Measurements from ENCODE around the gene MTTP. TPM values are rescaled to one million over a fixed set of nuclear protein-coding genes. Genes with fewer than 3 reads are reported as not detected.
A peak's percentile ranks its signal among the peaks of the same experiment; 100 is the strongest.

MTTP gene
- total and polyA plus RNA-seq, 9 donors = 0.40 to 25.5 (median 1.1) TPM

DNA sequence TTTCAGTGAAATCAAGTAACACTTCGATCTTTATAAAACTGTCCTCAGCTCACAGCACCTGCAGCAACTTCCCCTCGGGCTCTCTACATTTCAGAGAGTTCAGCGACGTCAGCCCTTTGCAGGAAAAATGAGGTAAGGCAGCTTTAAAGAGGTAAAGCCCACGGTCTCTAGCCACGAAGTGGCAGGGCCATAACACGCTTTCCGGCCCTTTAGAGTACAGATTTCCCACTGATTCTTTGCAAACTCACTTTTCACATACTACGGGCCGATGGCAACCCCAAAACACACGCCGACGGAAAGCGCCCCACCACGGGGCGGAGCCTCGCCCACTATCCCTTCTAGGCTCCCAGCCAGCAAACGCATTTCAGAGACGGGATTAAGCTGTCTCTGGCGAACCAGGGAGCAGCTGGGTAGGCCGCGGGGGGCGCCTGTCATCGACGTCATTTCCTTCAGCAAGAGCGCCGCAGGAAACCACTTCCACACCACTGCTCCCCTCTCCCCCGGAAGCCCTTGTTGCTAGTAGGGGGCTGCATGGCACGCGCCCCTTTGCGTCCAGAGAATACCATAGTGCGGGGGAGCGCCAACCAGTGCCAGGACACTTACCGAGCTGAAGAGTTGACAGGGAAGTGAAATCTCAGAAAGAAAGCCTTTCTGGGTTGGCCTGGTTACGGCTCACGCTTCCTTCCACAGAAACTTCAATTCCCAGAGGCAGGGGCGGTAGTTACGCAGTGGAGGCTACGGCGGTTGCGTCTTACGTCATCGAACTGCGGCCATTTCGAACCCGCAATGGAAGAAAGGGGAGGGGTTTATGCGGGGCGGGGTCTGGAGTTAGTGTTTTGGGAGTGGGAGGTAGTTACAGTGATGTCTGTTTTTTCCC is 11.1 kb upstream of the MTTP start, which contains the start of gene TRMT10A:
Gene TRMT10A (minus strand): TSS at position 730 of the 877 bp plus-strand sequence. CDS start 4,701 bp downstream, outside the sequence.
- no peaks in the 10 kb centered on the region for H3K9me3 ChIP-seq (replicated peaks; ENCODE audit: control insufficient read depth, low read depth, low read length)
- under 1% methylated on average over 31 of the region's 48 CpGs for WGBS (ENCODE audit: insufficient coverage)

DNA sequence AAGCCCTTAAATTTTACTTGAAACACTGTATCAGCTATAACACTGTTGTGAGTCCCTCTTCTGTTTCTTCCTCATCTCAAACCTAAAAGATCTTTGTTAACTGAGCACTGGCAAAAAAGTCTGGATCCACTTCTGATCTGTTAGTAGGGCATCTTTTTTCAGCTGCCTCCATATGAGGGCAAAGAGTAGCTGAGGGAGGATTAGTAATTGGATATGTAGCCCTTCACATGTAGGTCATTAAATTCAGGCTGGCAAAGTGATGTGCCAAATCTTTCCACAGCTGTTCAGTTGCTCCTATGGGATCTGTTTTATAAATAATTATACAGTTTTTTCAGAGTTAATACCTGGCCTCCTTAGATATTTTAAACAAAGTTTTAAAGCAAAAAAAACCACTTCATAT is 9.7 kb upstream of the MTTP start:
- Histone ChIP-seq H3K4me1 (ENCODE audit: control insufficient read depth, insufficient read depth, low read length) (peaks cover 7% of the 10 kb centered on the region), H3K4me3 (ENCODE audit: low read length) (no peak overlapping the region), H3K9me3 (replicated peaks; ENCODE audit: control insufficient read depth, low read depth, low read length) (no peaks in the 10 kb centered on the region), H3K27me3 (ENCODE audit: control insufficient read depth, insufficient read depth, low read length) (no peaks in the 10 kb centered on the region), H3K36me3 (ENCODE audit: control insufficient read depth, insufficient read depth, low read length) (no peaks in the 10 kb centered on the region), H3K27ac (ENCODE audit: low read length) (peak overlapping the region; percentile 96)
- DNase-seq = peak; percentile 85

More for the DNA sequence above, 11.1 kb upstream of the MTTP start, which contains the start of gene TRMT10A:
- no peaks in the 10 kb centered on the region for H3K27me3 ChIP-seq (ENCODE audit: control insufficient read depth, insufficient read depth, low read length)
- peaks cover 7% of the 10 kb centered on the region for H3K4me1 ChIP-seq (ENCODE audit: control insufficient read depth, insufficient read depth, low read length)
- no peaks in the 10 kb centered on the region for H3K36me3 ChIP-seq (ENCODE audit: control insufficient read depth, insufficient read depth, low read length)
- H3K4me3 ChIP-seq (ENCODE audit: low read length) = peak within 1 kb of the TSS; percentile 56
- peak within 1 kb of the TSS; percentile 96 for H3K27ac ChIP-seq (ENCODE audit: low read length)
- DNase-seq = peak; percentile 100

- WGBS (ENCODE audit: insufficient coverage) = no CpG with 5 or more reads among the region's 1 CpG
- H3K9me3 ChIP-seq (replicated peaks; ENCODE audit: control insufficient read depth, low read depth, low read length) = no peaks in the 10 kb centered on the region
- H3K4me1 ChIP-seq (ENCODE audit: control insufficient read depth, insufficient read depth, low read length) = no peaks in the 10 kb centered on the region
- no peaks in the 10 kb centered on the region for H3K27me3 ChIP-seq (ENCODE audit: control insufficient read depth, insufficient read depth, low read length)
- H3K27ac ChIP-seq (ENCODE audit: low read length) = no peak overlapping the region
- no peaks in the 10 kb centered on the region for H3K36me3 ChIP-seq (ENCODE audit: control insufficient read depth, insufficient read depth, low read length)
- DNase-seq = no peak
- no peak overlapping the region for H3K4me3 ChIP-seq (ENCODE audit: low read length)
Observed at GRCh38 chr4:99571883-99572282, 2.7 kb upstream of the MTTP start.

- no peaks in the 10 kb centered on the region for H3K27me3 ChIP-seq (ENCODE audit: control insufficient read depth, insufficient read depth, low read length)
- H3K9me3 ChIP-seq (replicated peaks; ENCODE audit: control insufficient read depth, low read depth, low read length) = no peaks in the 10 kb centered on the region
- H3K4me1 ChIP-seq (ENCODE audit: control insufficient read depth, insufficient read depth, low read length) = no peaks in the 10 kb centered on the region
- H3K4me3 ChIP-seq (ENCODE audit: low read length) = no peak overlapping the region
- H3K36me3 ChIP-seq (ENCODE audit: control insufficient read depth, insufficient read depth, low read length) = no peaks in the 10 kb centered on the region
- DNase-seq = no peak
- no peak overlapping the region for H3K27ac ChIP-seq (ENCODE audit: low read length)
- no CpG with 5 or more reads among the region's 6 CpGs for WGBS (ENCODE audit: insufficient coverage)
Observed at GRCh38 chr4:99572527-99573240, 1.9 kb upstream of the MTTP start.

DNA sequence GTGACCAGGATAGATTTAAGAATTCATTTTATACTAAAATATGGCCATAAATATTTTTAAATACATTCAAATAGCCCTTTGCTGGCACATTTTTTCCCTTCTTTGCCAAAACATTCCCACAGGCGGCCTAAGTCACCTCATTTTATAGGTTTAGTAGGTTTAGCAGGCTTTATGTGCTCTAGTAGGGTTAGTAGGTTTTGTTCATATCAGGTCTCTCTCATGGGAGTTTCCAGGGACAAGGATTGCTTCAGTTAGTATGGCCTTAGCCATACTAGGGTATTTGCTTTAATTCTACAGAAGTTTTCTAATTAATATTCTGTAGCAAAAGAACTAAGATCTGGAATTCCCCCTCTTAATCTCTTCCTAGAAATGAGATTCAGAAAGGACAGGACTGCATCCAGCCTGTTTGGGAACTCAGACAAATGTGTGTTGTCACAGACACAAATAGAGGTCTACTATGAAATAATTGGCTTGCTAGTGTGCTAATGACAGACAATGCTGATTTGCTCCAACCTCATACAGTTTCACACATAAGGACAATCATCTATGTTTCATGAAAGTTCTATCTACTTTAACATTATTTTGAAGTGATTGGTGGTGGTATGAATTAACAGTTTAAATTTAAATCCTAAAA is 772 bp upstream of the MTTP start:
- no peak for DNase-seq
- Histone ChIP-seq H3K4me1 (ENCODE audit: control insufficient read depth, insufficient read depth, low read length) (no peaks in the 10 kb centered on the region), H3K27me3 (ENCODE audit: control insufficient read depth, insufficient read depth, low read length) (no peaks in the 10 kb centered on the region), H3K36me3 (ENCODE audit: control insufficient read depth, insufficient read depth, low read length) (no peaks in the 10 kb centered on the region), H3K27ac (ENCODE audit: low read length) (no peak overlapping the region), H3K4me3 (ENCODE audit: low read length) (no peak overlapping the region), H3K9me3 (replicated peaks; ENCODE audit: control insufficient read depth, low read depth, low read length) (no peaks in the 10 kb centered on the region)
- no CpG with 5 or more reads among the region's 1 CpG for WGBS (ENCODE audit: insufficient coverage)

DNA sequence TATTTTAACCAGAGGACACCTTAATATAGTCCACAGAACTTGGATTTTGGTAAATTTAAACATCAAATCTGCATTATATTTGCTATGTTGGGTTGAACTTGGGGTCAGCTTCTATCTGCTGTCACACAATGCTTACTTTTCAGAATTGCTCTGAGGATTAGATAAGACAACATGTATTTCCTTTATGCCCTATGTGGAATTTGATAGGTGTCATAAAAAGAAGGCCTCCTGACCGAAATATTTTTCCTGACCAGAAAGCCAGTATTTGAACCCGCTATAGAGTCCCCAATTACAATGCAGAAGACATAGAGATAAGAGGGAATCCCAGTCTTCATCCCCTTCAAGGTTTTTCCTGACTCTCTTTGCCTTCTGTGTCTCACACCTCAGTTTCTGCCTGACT is 4.1 kb downstream of the MTTP start:
- 50% methylated on average over 1 of the region's 2 CpGs for WGBS (ENCODE audit: insufficient coverage)
- Histone ChIP-seq H3K4me1 (ENCODE audit: control insufficient read depth, insufficient read depth, low read length) (no peaks in the 10 kb centered on the region), H3K9me3 (replicated peaks; ENCODE audit: control insufficient read depth, low read depth, low read length) (no peaks in the 10 kb centered on the region), H3K36me3 (ENCODE audit: control insufficient read depth, insufficient read depth, low read length) (no peaks in the 10 kb centered on the region), H3K4me3 (ENCODE audit: low read length) (no peak overlapping the region), H3K27ac (ENCODE audit: low read length) (no peak overlapping the region), H3K27me3 (ENCODE audit: control insufficient read depth, insufficient read depth, low read length) (no peaks in the 10 kb centered on the region)
- no peak for DNase-seq

DNA sequence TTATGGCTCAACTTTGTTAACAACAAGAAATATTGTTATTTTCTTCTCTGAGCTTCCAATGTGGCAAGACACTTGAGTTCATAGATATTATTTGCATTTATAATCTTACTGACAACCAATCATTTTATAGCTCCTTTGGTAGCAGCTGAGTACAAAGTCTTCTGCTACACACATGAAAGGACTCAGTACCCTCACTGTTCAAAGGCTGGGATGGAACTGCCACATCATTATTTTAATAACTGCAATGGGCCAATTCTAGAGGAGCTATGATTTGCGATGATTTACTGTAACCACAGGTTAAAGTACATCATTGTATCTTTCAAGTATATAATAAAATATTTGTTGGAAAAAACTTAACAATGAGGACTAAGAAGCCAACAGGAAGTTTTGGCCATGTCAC is 10.9 kb downstream of the MTTP start:
- H3K36me3 ChIP-seq (ENCODE audit: control insufficient read depth, insufficient read depth, low read length) = no peaks in the 10 kb centered on the region
- WGBS (ENCODE audit: insufficient coverage) = no CpG with 5 or more reads among the region's 1 CpG

GRCh38 chr4:99586322-99586721 is 11.7 kb downstream of the MTTP start:
- Histone ChIP-seq H3K27me3 (ENCODE audit: control insufficient read depth, insufficient read depth, low read length) (no peaks in the 10 kb centered on the region), H3K4me3 (ENCODE audit: low read length) (no peak overlapping the region), H3K4me1 (ENCODE audit: control insufficient read depth, insufficient read depth, low read length) (no peaks in the 10 kb centered on the region), H3K27ac (ENCODE audit: low read length) (no peak overlapping the region), H3K36me3 (ENCODE audit: control insufficient read depth, insufficient read depth, low read length) (no peaks in the 10 kb centered on the region), H3K9me3 (replicated peaks; ENCODE audit: control insufficient read depth, low read depth, low read length) (no peaks in the 10 kb centered on the region)
- DNase-seq = no peak
- 0% methylated on average over 1 of the region's 2 CpGs for WGBS (ENCODE audit: insufficient coverage)

More for the DNA sequence above, 10.9 kb downstream of the MTTP start:
- no peaks in the 10 kb centered on the region for H3K4me1 ChIP-seq (ENCODE audit: control insufficient read depth, insufficient read depth, low read length)
- no peaks in the 10 kb centered on the region for H3K27me3 ChIP-seq (ENCODE audit: control insufficient read depth, insufficient read depth, low read length)
- no peak overlapping the region for H3K4me3 ChIP-seq (ENCODE audit: low read length)
- H3K27ac ChIP-seq (ENCODE audit: low read length) = no peak overlapping the region
- H3K9me3 ChIP-seq (replicated peaks; ENCODE audit: control insufficient read depth, low read depth, low read length) = no peaks in the 10 kb centered on the region
- DNase-seq = no peak

DNA sequence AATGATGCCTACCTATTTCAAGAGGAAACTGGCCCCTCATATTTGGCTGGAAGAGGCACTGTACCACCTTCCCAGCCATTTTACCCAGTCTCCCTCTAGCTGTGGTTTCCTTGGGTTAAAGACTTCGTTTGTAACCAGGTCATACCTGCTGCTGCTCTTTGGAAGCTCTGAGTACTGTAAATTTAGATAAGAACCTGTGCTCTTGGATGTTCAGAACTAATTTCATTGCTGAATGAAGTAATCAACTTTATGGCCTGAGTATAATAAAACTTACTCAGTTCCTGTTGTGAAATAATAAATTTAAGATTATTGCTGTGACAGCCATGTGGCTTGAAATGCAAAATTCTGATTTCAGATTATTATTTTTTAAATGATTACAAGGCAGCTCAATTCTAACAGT is 12.2 kb downstream of the MTTP start:
- Histone ChIP-seq H3K27ac (ENCODE audit: low read length) (no peak overlapping the region), H3K4me3 (ENCODE audit: low read length) (no peak overlapping the region), H3K9me3 (replicated peaks; ENCODE audit: control insufficient read depth, low read depth, low read length) (no peaks in the 10 kb centered on the region), H3K36me3 (ENCODE audit: control insufficient read depth, insufficient read depth, low read length) (no peaks in the 10 kb centered on the region), H3K4me1 (ENCODE audit: control insufficient read depth, insufficient read depth, low read length) (no peaks in the 10 kb centered on the region), H3K27me3 (ENCODE audit: control insufficient read depth, insufficient read depth, low read length) (no peaks in the 10 kb centered on the region)
- WGBS (ENCODE audit: insufficient coverage) = no CpG with 5 or more reads among the region's 1 CpG
- DNase-seq = no peak

- no peak for DNase-seq
- H3K27me3 ChIP-seq (ENCODE audit: control insufficient read depth, insufficient read depth, low read length) = no peaks in the 10 kb centered on the region
- H3K27ac ChIP-seq (ENCODE audit: low read length) = no peak overlapping the region
- no peaks in the 10 kb centered on the region for H3K9me3 ChIP-seq (replicated peaks; ENCODE audit: control insufficient read depth, low read depth, low read length)
- no peaks in the 10 kb centered on the region for H3K4me1 ChIP-seq (ENCODE audit: control insufficient read depth, insufficient read depth, low read length)
- no peak overlapping the region for H3K4me3 ChIP-seq (ENCODE audit: low read length)
- no peaks in the 10 kb centered on the region for H3K36me3 ChIP-seq (ENCODE audit: control insufficient read depth, insufficient read depth, low read length)
Observed at GRCh38 chr4:99587309-99587708, 12.7 kb downstream of the MTTP start.
